GM12891 (cell line): ENCODE data around the gene MILR1.

Experiments used
- DNase-seq: peaks from one replicate; pipeline ENCODE4 v3.0.0; 2011; ENCODE audit warnings: low spot score; ENCODE audit not compliant: insufficient read length
- FAIRE-seq: peaks from 2 replicates; lab custom pipeline; 2011; peaks lifted over from hg19 to GRCh38; lab: Jason Lieb, UNC
- PAX5 ChIP-seq: IDR thresholded peaks from 2 replicates; pipeline ENCODE4 v1.6.1; 2011; ENCODE audit warnings: low read length, moderate library complexity, mild to moderate bottlenecking; ENCODE audit not compliant: insufficient read depth, severe bottlenecking
- POLR2A ChIP-seq: IDR thresholded peaks from 2 replicates; pipeline ENCODE4 v1.6.1; 2011; ENCODE audit warnings: low read depth, low read length, control low read depth
- POLR2AphosphoS5 ChIP-seq: IDR thresholded peaks from 2 replicates; pipeline ENCODE4 v1.6.1; 2011; ENCODE audit warnings: low read depth, low read length, control low read depth
- POU2F2 ChIP-seq: IDR thresholded peaks from 2 replicates; pipeline ENCODE4 v1.6.1; 2011; ENCODE audit warnings: low read depth, mild to moderate bottlenecking, control low read depth, low read length, moderate library complexity
- SPI1 ChIP-seq: IDR thresholded peaks from 2 replicates; pipeline ENCODE4 v1.6.1; 2011; ENCODE audit warnings: low read depth, low read length, control low read depth
- TAF1 ChIP-seq: IDR thresholded peaks from 2 replicates; pipeline ENCODE4 v1.6.1; 2011; ENCODE audit warnings: low read depth, low read length, control low read depth

The MILR1 gene

GRCh38 chr17:64470625-64471024 is 21.7 kb downstream of the MILR1 start:
- no peak for DNase-seq
- TF ChIP-seq POLR2A (no peak), PAX5 (no peak), SPI1 (no peak), POU2F2 (no peak), POLR2AphosphoS5 (no peak), TAF1 (no peak)
- no peak for FAIRE-seq

- FAIRE-seq (no peak), DNase-seq (no peak)
- TF ChIP-seq POLR2A (no peak), SPI1 (no peak), PAX5 (no peak), POU2F2 (no peak), POLR2AphosphoS5 (no peak), TAF1 (no peak)
Observed at GRCh38 chr17:64471440-64471839, 22.5 kb downstream of the MILR1 start.

DNA sequence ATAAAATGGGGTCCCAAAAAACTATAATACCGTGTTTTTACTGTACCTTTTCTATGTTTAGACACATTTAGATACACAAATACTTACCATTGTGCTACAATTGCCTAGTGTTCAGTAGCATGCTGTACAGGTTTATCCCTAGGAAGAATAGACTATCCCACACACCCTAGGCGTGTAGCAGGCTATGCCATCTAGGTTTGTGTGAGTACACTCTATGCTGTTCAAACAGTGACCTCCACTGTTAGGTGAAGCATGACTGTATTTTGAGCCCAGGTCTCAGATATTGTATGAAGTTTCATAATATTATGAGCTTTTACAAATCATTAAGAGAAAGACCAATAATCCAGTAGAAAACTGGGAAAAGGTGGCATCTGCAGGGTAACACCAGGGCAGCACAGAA is 23.6 kb downstream of the MILR1 start:
- TF ChIP-seq SPI1 (no peak), POU2F2 (no peak), POLR2AphosphoS5 (no peak), PAX5 (no peak), POLR2A (no peak), TAF1 (no peak)
- DNase-seq, result no peak
- FAIRE-seq, result peak; percentile 31

- DNase-seq, result no peak
- no peak for FAIRE-seq
- no peak for TF ChIP-seq POLR2AphosphoS5
- TF ChIP-seq SPI1, result no peak
- TF ChIP-seq POLR2A, result no peak
- TF ChIP-seq POU2F2, result no peak
- TF ChIP-seq PAX5, result no peak
- TF ChIP-seq TAF1, result no peak
Observed at GRCh38 chr17:64477849-64478248, 28.9 kb downstream of the MILR1 start.

- DNase-seq (no peak), FAIRE-seq (no peak)
- no peak for TF ChIP-seq POU2F2
- TF ChIP-seq POLR2AphosphoS5, result no peak
- no peak for TF ChIP-seq POLR2A
- no peak for TF ChIP-seq SPI1
- TF ChIP-seq TAF1, result no peak
- TF ChIP-seq PAX5, result no peak
Observed at GRCh38 chr17:64480951-64481350, 32.0 kb downstream of the MILR1 start.

GRCh38 chr17:64484380-64484779 is 35.5 kb downstream of the MILR1 start:
- no peak for TF ChIP-seq POLR2A
- TF ChIP-seq SPI1, result no peak
- no peak for TF ChIP-seq TAF1
- TF ChIP-seq POLR2AphosphoS5, result no peak
- no peak for TF ChIP-seq PAX5
- TF ChIP-seq POU2F2, result no peak
- FAIRE-seq, result no peak
- DNase-seq, result no peak

DNA sequence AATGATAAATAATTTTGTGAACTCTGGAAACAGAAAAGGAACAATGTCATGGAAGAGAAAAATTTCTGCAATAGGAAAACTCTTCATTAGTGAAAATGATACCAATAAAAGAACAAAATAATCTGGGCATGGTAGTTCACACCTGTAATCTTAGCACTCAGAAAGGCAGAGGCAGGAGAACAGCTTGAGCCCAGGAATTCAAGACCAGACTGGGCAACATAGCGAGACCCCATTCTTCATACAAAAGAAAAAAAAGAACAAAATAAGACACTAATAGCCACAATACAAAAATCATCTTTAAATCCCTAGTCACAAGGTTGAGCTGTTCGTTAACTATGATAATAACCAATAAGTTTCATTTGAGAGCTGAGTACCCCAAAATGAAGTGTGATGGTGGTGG is 39.4 kb downstream of the MILR1 start:
- no peak for DNase-seq
- FAIRE-seq, result no peak
- TF ChIP-seq POU2F2 (no peak), TAF1 (no peak), SPI1 (no peak), POLR2A (no peak), PAX5 (no peak), POLR2AphosphoS5 (no peak)

GRCh38 chr17:64491034-64491860 is 42.3 kb downstream of the MILR1 start:
- FAIRE-seq, result peak; percentile 5
- TF ChIP-seq PAX5 (no peak), POLR2A (no peak), SPI1 (no peak), POLR2AphosphoS5 (no peak), TAF1 (no peak), POU2F2 (no peak)
- DNase-seq, result no peak

DNA sequence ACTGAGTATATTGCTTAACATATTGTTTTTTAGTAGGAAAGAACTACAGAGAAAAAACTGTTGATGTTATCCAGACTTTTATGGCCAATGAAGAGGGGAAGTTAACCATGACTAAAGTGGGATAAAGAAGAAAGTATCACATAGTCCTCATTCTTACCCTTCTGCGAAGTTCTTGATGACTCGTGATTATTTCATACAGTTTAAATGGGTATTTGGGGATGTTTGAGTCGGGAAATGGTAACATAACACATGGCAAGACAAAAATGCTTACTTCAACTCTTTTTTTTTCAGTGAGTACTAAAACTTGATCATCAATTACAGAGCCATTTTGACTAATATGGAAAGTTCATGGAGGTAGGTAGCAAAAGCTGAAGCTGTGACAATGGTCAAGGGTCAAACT is 43.1 kb downstream of the MILR1 start:
- TF ChIP-seq PAX5, result no peak
- no peak for TF ChIP-seq POLR2A
- TF ChIP-seq POLR2AphosphoS5, result no peak
- TF ChIP-seq TAF1, result no peak
- TF ChIP-seq SPI1, result no peak
- TF ChIP-seq POU2F2, result no peak
- FAIRE-seq (no peak), DNase-seq (no peak)
